ENCODE measurements around the gene SCFD1. TPM values are rescaled to one million over a fixed set of nuclear protein-coding genes. Genes with fewer than 3 reads are reported as not detected.
A peak's percentile ranks its signal among the peaks of the same experiment; 100 is the strongest.
"Not testable (repeated sequence)": the region's sequence is repeated elsewhere in the genome, so short reads cannot be mapped to it uniquely, and the experiment has no call there.

The SCFD1 gene
- total RNA-seq, 6 experiments from 2014 or later, result 26.5 to 44.6 (median 34.8) TPM

DNA sequence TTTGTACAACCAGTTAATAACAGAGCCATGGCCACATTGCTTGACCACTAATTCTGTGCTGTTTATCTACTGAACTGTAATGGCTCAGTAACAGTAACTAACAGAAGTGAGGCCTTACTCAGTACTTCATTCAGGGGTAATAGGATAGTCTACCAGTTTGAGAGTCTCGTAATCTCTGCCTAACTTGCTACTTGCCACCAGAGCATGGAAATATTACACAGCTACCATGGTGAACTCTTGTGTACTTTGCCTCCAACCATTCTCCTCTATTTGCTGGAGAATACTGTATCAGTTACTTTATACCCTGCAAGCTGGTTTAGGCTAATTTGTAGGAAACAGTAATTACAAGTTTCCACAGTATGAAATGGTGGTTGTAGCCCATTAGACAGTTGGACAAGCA lies 10.6 kb downstream of the SCFD1 start:
- H3K4me3 ChIP-seq, result no peak overlapping the region
- TF ChIP-seq POLR2A (IDR thresholded peaks at IDR 0.05), result no peak
- TF ChIP-seq, protein P1, sequence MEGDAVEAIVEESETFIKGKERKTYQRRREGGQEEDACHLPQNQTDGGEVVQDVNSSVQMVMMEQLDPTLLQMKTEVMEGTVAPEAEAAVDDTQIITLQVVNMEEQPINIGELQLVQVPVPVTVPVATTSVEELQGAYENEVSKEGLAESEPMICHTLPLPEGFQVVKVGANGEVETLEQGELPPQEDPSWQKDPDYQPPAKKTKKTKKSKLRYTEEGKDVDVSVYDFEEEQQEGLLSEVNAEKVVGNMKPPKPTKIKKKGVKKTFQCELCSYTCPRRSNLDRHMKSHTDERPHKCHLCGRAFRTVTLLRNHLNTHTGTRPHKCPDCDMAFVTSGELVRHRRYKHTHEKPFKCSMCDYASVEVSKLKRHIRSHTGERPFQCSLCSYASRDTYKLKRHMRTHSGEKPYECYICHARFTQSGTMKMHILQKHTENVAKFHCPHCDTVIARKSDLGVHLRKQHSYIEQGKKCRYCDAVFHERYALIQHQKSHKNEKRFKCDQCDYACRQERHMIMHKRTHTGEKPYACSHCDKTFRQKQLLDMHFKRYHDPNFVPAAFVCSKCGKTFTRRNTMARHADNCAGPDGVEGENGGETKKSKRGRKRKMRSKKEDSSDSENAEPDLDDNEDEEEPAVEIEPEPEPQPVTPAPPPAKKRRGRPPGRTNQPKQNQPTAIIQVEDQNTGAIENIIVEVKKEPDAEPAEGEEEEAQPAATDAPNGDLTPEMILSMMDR (IDR thresholded peaks at IDR 0.05), result no peak
- no peaks in the 10 kb centered on the region for H3K4me1 ChIP-seq
- DNase-seq, result no peak
- H3K9me3 ChIP-seq, result no peaks in the 10 kb centered on the region
- H3K27ac ChIP-seq, result no peak overlapping the region
- 100% methylated on average over 1 of the region's 1 CpG for WGBS (ENCODE audit: insufficient coverage, low coverage, low lambda C conversion rate, missing lambda C conversion rate)
- intact Hi-C loops (cut with DNase I), result no loop called here
- H3K27me3 ChIP-seq, result no peaks in the 10 kb centered on the region
- peaks cover 3 to 30% (median 6%) of the 10 kb centered on the region in 4 donors for H3K36me3 ChIP-seq
- ATAC-seq, result no peak

DNA sequence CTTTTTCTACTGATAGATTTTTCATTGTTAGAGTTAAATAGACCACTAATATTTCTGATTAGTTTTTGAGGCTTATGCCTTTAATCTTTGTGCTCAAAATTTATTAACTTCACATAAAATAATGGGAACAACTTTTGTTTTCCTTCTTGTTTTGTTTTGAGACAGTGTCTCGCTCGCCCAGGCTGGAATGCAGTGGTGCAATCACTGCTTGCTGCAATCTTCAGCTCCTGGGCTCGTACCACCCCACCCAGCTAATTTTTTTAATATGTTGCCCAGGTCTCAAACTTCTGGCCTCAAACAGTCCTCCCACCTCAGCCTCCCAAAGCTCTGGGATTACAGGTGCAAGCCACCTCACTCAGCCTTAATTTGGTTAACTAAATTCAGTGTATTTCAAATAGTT lies 16.8 kb downstream of the SCFD1 start:
- WGBS (ENCODE audit: insufficient coverage, low coverage, low lambda C conversion rate, missing lambda C conversion rate), result 14% methylated on average over 3 of the region's 3 CpGs
- ATAC-seq (peak in 3 of 4 donors; percentile 37 to 72 (median 59)), DNase-seq (no peak)
- H3K4me3 ChIP-seq, result no peak overlapping the region
- H3K4me1 ChIP-seq, result no peaks in the 10 kb centered on the region
- no peak for TF ChIP-seq POLR2A (IDR thresholded peaks at IDR 0.05)
- TF ChIP-seq, protein P1 (IDR thresholded peaks at IDR 0.05), result no peak
- H3K27me3 ChIP-seq, result no peaks in the 10 kb centered on the region
- no peak overlapping the region for H3K27ac ChIP-seq
- H3K9me3 ChIP-seq, result no peaks in the 10 kb centered on the region
- intact Hi-C loops (cut with DNase I), result no loop called here
- peaks cover 0 to 25% (median 3%) of the 10 kb centered on the region in 4 donors for H3K36me3 ChIP-seq

DNA sequence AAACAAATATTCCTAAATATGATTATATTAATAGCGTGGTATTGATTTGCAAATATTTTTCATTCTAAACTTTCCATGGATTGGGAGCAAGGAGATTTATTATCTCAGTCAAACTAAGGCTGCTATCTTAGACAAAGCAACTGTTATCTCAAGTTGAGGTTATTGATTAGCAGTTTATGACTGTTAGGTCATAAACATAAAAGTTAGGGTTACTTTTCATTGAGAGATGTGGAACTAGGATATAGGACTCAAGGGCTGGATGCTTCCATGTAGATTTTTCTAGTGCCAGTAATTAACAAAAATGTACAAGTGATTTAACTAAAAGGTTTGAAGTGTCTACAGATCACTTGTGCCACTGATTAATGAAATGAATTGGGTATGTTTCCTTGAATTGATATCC lies 19.1 kb downstream of the SCFD1 start:
- Histone ChIP-seq H3K9me3 (no peaks in the 10 kb centered on the region), H3K4me1 (no peaks in the 10 kb centered on the region), H3K4me3 (no peak overlapping the region), H3K27ac (no peak overlapping the region), H3K36me3 (peaks cover 0 to 12% (median 8%) of the 10 kb centered on the region in 4 donors), H3K27me3 (no peaks in the 10 kb centered on the region)
- DNase-seq (no peak), ATAC-seq (no peak)
- intact Hi-C loops (cut with DNase I), result no loop called here
- TF ChIP-seq, protein P1 (IDR thresholded peaks at IDR 0.05), result no peak
- no peak for TF ChIP-seq POLR2A (IDR thresholded peaks at IDR 0.05)
- WGBS (ENCODE audit: insufficient coverage, low coverage, low lambda C conversion rate, missing lambda C conversion rate), result 88% methylated on average over 1 of the region's 1 CpG

DNA sequence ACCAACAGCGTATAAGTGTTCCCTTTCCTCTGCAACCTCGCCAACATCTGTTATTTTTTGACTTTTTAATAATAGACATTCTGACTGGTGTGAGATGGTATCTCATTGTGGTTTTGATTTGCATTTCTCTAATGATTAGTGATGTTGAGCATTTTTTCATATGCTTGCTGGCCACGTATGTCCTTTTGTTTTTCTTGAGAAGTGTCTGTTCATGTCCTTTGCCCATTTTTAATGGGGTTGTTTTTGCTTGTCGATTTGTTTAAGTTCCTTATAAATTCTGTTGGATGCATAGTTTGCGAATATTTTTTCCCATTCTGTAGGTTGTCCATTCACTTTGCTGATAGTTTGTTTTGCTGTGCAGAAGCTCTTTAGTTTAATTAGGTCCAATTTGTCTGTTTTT lies 22.3 kb downstream of the SCFD1 start:
- H3K4me3 ChIP-seq; H3K9me3 ChIP-seq; H3K27me3 ChIP-seq; H3K27ac ChIP-seq; DNase-seq; intact Hi-C loops (cut with DNase I); H3K4me1 ChIP-seq; ATAC-seq: not testable (repeated sequence)
- peaks cover 0 to 12% (median 5%) of the 10 kb centered on the region in 4 donors for H3K36me3 ChIP-seq
- 96% methylated on average over 3 of the region's 5 CpGs for WGBS (ENCODE audit: insufficient coverage, low coverage, low lambda C conversion rate, missing lambda C conversion rate)

DNA sequence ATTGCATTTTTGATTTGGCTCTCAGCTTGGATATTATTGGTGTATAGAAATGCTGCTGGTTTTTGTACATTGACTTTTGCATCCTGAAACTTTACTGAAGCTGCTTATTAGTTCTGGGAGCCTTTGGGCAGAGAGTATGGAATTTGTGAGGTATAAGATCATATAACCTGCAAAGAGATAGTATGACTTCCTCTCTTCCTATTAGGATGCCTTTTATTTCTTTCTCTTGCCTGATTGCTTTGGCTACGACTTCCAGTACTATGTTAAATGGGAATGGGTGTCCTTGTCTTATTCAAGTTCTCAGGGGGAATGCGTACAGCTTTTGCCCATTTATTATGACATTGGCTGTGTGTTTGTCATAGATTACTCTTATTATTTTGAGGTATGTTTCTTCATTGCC lies 23.5 kb downstream of the SCFD1 start:
- Histone ChIP-seq H3K4me1 (no peaks in the 10 kb centered on the region), H3K27me3 (no peaks in the 10 kb centered on the region), H3K9me3 (no peaks in the 10 kb centered on the region), H3K36me3 (peaks cover 0 to 18% (median 9%) of the 10 kb centered on the region in 4 donors), H3K27ac (no peak overlapping the region), H3K4me3 (no peak overlapping the region)
- TF ChIP-seq, protein P1 (IDR thresholded peaks at IDR 0.05), result no peak
- no peak for TF ChIP-seq POLR2A (IDR thresholded peaks at IDR 0.05)
- DNase-seq, result no peak
- intact Hi-C loops (cut with DNase I), result no loop called here
- WGBS (ENCODE audit: insufficient coverage, low coverage, low lambda C conversion rate, missing lambda C conversion rate), result 100% methylated on average over 2 of the region's 2 CpGs
- no peak for ATAC-seq

Measured in right lobe of liver (tissue), 6 donors.